K562 (cell line): ENCODE results near the gene SHE. TPM values are rescaled to one million over a fixed set of nuclear protein-coding genes. Genes with fewer than 3 reads are reported as not detected.

Source experiments
- ATAC-seq: fragments of 200-7000 bp; cut with Tn5 transposase; 3 replicates; pipeline ENCODE4 v1.9.1; 2020; ENCODE audit warnings: moderate library complexity
- BruUV-seq: library from RNA; stranded (reverse); fragments of 400-500 nt; replicated peaks from 2 replicates; lab custom pipeline; 2021; lab: Mats Ljungman, UMichigan
- CTCF ChIA-PET: fragments of 300-600 bp; formaldehyde crosslinking; extraction: SDS; loops from one replicate; lab custom pipeline; 2021; ENCODE audit warnings: low intra/inter-chr PET ratio; lab: Yijun Ruan, JAX
- POLR2A ChIA-PET: fragments of 300-600, 350-650 bp; sonication (Branson Sonifier 250); formaldehyde crosslinking; extraction: SDS; loops from one replicate; lab custom pipeline; 2021; ENCODE audit warnings: antibody characterized with exemption, inconsistent platforms; lab: Yijun Ruan, JAX
- DNase-seq, 4 experiments: peaks; one replicate each; pipeline versions ENCODE4 v3.0.0 to v3.0.0-alpha.2; 2011 to 2018; ENCODE audit warnings: low spot score in 3 of 4, mixed read lengths in 3 of 4; ENCODE audit errors: extremely low read depth in 1 of 4
- FAIRE-seq: peaks from 2 replicates; lab custom pipeline; 2011; peaks lifted over from hg19 to GRCh38; lab: Jason Lieb, UNC
- H2AFZ ChIP-seq: 2 replicates; pipeline ENCODE4 v1.6.0; 2011; ENCODE audit warnings: low read depth, low read length, control low read depth, inconsistent platforms
- H3K27ac ChIP-seq: fragments of 200-600 bp; 3 replicates; pipeline ENCODE4 v1.8.0; 2011; ENCODE audit warnings: low read depth, mild to moderate bottlenecking, control low read depth, inconsistent platforms, low read length, moderate library complexity, mixed read lengths; ENCODE audit errors: extremely low read depth
- H3K27me3 ChIP-seq, 2 experiments: fragments of 300-600 bp in 1 of 2; 2 replicates in 1 of 2; 3 replicates in 1 of 2; pipeline versions ENCODE4 v1.6.0 to v1.8.0; 2011; ENCODE audit warnings: inconsistent platforms in 2 of 2, low read length in 2 of 2, mild to moderate bottlenecking in 1 of 2, mixed read lengths in 1 of 2, moderate library complexity in 1 of 2; ENCODE audit not compliant: control insufficient read depth in 2 of 2, insufficient read depth in 2 of 2
- H3K36me3 ChIP-seq: fragments of 300-600 bp; 3 replicates; pipeline ENCODE4 v1.8.0; 2011; ENCODE audit warnings: mild to moderate bottlenecking, low read length, inconsistent platforms; ENCODE audit not compliant: control insufficient read depth, insufficient read depth
- H3K4me1 ChIP-seq, 2 experiments: fragments of 200-600 bp in 1 of 2; replicated peaks in 1 of 2; 2 replicates in 1 of 2; 3 replicates in 1 of 2; pipeline versions ENCODE4 v1.5.1 to v1.8.0; 2011; ENCODE audit warnings: inconsistent platforms in 2 of 2, low read length in 2 of 2, mild to moderate bottlenecking in 1 of 2, mixed read lengths in 1 of 2, moderate library complexity in 1 of 2; ENCODE audit not compliant: control insufficient read depth in 2 of 2, insufficient read depth in 2 of 2
- H3K4me2 ChIP-seq: 2 replicates; pipeline ENCODE4 v1.6.1; 2011; ENCODE audit warnings: low read length, control low read depth, inconsistent platforms, mixed read lengths; ENCODE audit not compliant: insufficient read depth
- H3K4me3 ChIP-seq: fragments of 200-600 bp; sonication (generic), shearing (Covaris generic); 2 replicates; pipeline ENCODE4 v1.5.1; 2016; ENCODE audit warnings: control low read depth, inconsistent platforms
- H3K79me2 ChIP-seq: fragments of 200-600 bp; 3 replicates; pipeline ENCODE4 v1.8.0; 2011; ENCODE audit warnings: low read length, inconsistent platforms; ENCODE audit not compliant: control insufficient read depth, insufficient read depth
- H3K9ac ChIP-seq, 2 experiments: 2 replicates each; pipeline versions ENCODE4 v1.6.0 to v1.6.1; 2011; ENCODE audit warnings: low read depth in 2 of 2, low read length in 2 of 2, control low read depth in 1 of 2, inconsistent platforms in 1 of 2, mild to moderate bottlenecking in 1 of 2, mixed read lengths in 1 of 2; ENCODE audit not compliant: insufficient read depth in 1 of 2
- H3K9me1 ChIP-seq: one replicate; pipeline ENCODE4 v1.6.0; 2011; ENCODE audit warnings: inconsistent platforms, mild to moderate bottlenecking, low read length, moderate library complexity; ENCODE audit not compliant: control insufficient read depth, insufficient read depth
- H3K9me3 ChIP-seq: replicated peaks from 2 replicates; pipeline ENCODE4 v1.5.1; 2011; ENCODE audit warnings: low read depth, low read length, inconsistent platforms; ENCODE audit not compliant: control insufficient read depth, insufficient read depth
- H4K20me1 ChIP-seq: replicated peaks from 2 replicates; pipeline ENCODE4 v1.6.1; 2011; ENCODE audit warnings: low read length, inconsistent platforms, mixed read lengths; ENCODE audit not compliant: control insufficient read depth, insufficient read depth
- ARID4B ChIP-seq: sonication (generic); formaldehyde crosslinking; IDR thresholded peaks from 2 replicates; pipeline ENCODE4 v1.8.0; 2022; ENCODE audit warnings: mild to moderate bottlenecking, missing genetic modification reagents
- CHD2 ChIP-seq: IDR thresholded peaks from 2 replicates; pipeline ENCODE4 v1.6.1; 2011; ENCODE audit warnings: low read depth, low read length
- CSDE1 ChIP-seq, 2 experiments: fragments of 450-650 bp; IDR thresholded peaks; 2 replicates each; pipeline ENCODE4 v1.6.1; 2016; ENCODE audit warnings: mild to moderate bottlenecking in 1 of 2
- HMBOX1 ChIP-seq: sonication (generic); IDR thresholded peaks from 2 replicates; pipeline ENCODE4 v1.6.1; 2016
- WGBS: fragments of 100-300 bp; shearing (Covaris generic); methylation state at CpG from one replicate; pipeline ENCODE4 v1.1.6; 2016; ENCODE audit warnings: low coverage, mixed read lengths; ENCODE audit not compliant: insufficient coverage; ENCODE audit errors: missing lambda C conversion rate; 5-methylcytosine and 5-hydroxymethylcytosine counted together
- in situ Hi-C: fragments of 300-500 bp; cut with MboI; formaldehyde crosslinking; loops from 4 replicates; pipeline ENCODE4 v1.15.0; 2018; ENCODE audit warnings: inconsistent platforms, mixed read lengths
- intact Hi-C: fragments of 100-400 bp; cut with micrococcal nuclease; formaldehyde crosslinking; loops from 2 replicates; pipeline ENCODE4 v1.14.2; 2022
- polyA plus RNA-seq, 8 experiments: library from polyadenylated mRNA; depleted of rRNA in 4 of 8; stranded (reverse) in 5 of 8; unstranded in 3 of 8; fragments of >200 nt; fragmentation: Nextera tagmentation in 2 of 8; fragmentation: Illumina TruSeq in 1 of 8; extraction: Ambion mirVana in 2 of 8; extraction: Trizol in 1 of 8; gene quantifications; 2 replicates each; pipeline versions ENCODE4 v1.2.1 to v1.2.3, GENCODE V29; 2011 to 2014; ENCODE audit warnings: inconsistent platforms in 1 of 8, missing spikeins in 1 of 8
- total RNA-seq, 7 experiments: library from RNA; depleted of rRNA in 6 of 7; stranded (reverse); fragments of >200 nt in 6 of 7; fragmentation: Illumina TruSeq in 2 of 7; extraction: Trizol in 2 of 7; gene quantifications; 2 replicates each; pipeline versions ENCODE4 v1.2.1 to v1.2.3, GENCODE V29; 2011 to 2021; ENCODE audit warnings: low replicate concordance in 1 of 7

Gene SHE
- total and polyA plus RNA-seq, 9 of the 15 experiments (the other 6 are each of a cell fraction or from before 2014, with no cell fraction given): 0.01 to 0.05 TPM; not detected in 7

DNA sequence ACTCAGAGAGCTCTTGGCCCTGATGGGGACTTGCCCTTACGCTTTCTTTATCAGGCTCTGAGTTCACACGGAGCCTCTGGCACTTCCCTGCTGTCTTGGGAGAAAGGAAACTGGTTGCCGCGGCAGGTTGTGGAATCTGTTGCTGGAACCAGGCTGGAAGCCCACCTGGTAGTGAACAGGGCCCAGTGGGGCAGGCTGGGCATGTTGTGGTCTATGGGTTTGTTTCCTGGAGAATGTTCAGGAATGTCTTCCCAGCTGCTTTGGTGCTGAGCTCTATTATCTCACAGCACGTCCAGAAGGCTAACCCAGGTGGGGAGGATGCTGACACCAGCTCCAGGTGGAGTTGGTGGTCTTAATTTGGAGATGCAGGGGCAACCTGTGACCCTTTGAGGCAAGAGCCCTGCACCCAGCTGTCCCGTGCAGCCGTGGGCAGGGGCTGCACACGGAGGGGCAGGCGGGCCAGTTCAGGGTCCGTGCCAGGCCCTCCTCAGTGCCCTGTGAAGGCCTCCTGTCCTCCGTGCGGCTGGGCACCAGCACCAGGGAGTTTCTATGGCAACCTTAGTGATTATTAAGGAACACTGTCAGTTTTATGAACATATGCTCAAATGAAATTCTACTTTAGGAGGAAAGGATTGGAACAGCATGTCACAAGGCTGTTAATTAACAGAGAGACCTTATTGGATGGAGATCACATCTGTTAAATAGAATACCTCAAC lies 33.5 kb downstream of the SHE start (continued):
- no peak for TF ChIP-seq ARID4B (CRISPR knock-in tag)
- TF ChIP-seq CSDE1 (IDR thresholded peaks at IDR 0.05): no peak

DNA sequence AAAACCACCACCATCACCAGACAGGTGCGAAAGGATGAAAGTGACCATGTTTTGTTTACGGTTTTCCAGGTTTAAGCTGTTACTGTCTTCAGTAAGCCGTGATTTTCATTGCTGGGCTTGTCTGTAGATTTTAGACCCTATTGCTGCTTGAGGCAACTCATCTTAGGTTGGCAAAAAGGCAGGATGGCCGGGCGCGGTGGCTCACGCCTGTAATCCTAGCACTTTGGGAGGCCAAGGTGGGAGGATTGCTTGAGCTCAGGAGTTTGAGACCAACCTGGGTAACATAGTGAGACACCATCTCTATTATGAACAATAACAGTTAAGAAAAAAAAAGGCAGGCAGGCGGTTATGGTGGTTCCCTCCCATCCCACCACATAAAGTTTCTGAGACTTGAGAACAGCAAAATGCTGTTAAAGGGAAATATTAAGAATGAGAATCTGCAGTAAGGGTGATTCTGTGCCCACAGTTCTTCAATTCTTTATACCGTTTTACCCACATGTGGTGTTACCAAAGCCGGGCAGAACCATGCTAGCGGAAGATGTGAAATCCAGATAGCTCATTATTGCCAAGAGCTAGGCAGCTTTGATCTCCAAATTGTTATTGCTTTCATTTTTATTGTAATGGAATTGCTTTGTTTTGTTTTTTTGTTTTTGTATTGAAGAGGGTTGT lies 34.6 kb downstream of the SHE start:
- H3K9me1 ChIP-seq: no peaks in the 10 kb centered on the region
- no peak overlapping the region for H3K4me3 ChIP-seq
- no peak for DNase-seq
- intact Hi-C loops: loop anchor here (2.0 to 10.0 kb wide), 4 partner anchors 60 to 273 kb away; partner anchors contain the start of genes HAX1, IL6R and TPM3
- H3K27me3 ChIP-seq: peaks cover 5 to 12% of the 10 kb centered on the region in 2 experiments; a peak in 4 of 5 replicates
- H2AFZ ChIP-seq: no peak overlapping the region
- ATAC-seq: no peak
- H3K36me3 ChIP-seq: no peaks in the 10 kb centered on the region
- H4K20me1 ChIP-seq: no peaks in the 10 kb centered on the region
- in situ Hi-C loops: no loop called here
- no peaks in the 10 kb centered on the region for H3K79me2 ChIP-seq
- H3K27ac ChIP-seq: no peak overlapping the region
- WGBS: 55% methylated on average over 11 of the region's 11 CpGs
- BruUV-seq: no TSS peak
- H3K9ac ChIP-seq: no peak overlapping the region
- POLR2A ChIA-PET: interaction anchor here (0.7 to 0.9 kb wide), 2 partner anchors 146 to 468 kb away, joined by 3 read pairs; partner anchors contain the start of gene AQP10
- CTCF ChIA-PET: interaction anchor here (0.6 to 1.7 kb wide), 3 partner anchors 62 to 119 kb away, joined by 3 to 6 read pairs (median 4); partner anchors contain the start of gene IL6R
- H3K4me2 ChIP-seq: no peak overlapping the region
- FAIRE-seq: no peak
- H3K4me1 ChIP-seq: peaks cover 7 to 18% of the 10 kb centered on the region in 2 experiments
- TF ChIP-seq HMBOX1: 0 out of 2 replicates have a peak, but pooled peaks have one; percentile 30
- TF ChIP-seq CHD2: no peak
- no peaks in the 10 kb centered on the region for H3K9me3 ChIP-seq
